Epithelial cell of proximal tubule (primary cell): ENCODE data around the gene POLE. TPM values are rescaled to one million over a fixed set of nuclear protein-coding genes. Genes with fewer than 3 reads are reported as not detected.

Experiments used
- DNase-seq: peaks from one replicate; pipeline ENCODE4 v3.0.0-alpha.2; 2011; ENCODE audit warnings: low read depth
- H3K4me3 ChIP-seq: 2 replicates; pipeline ENCODE4 v1.5.1; 2011; ENCODE audit warnings: low read depth, mild to moderate bottlenecking, low read length
- CTCF ChIP-seq: conservative IDR thresholded peaks from 2 replicates; pipeline ENCODE4 v1.5.1; 2012; ENCODE audit warnings: low read depth, mild to moderate bottlenecking, low read length
- total RNA-seq: library from RNA; depleted of rRNA; stranded (reverse); fragments of >200 nt; gene quantifications from 2 replicates; pipeline ENCODE4 v1.2.3, GENCODE V29; 2015

Gene POLE
- total RNA-seq, 1 donor from 2014 or later = 37.9 TPM

GRCh38 chr12:132653567-132654290 is 33.4 kb downstream of the POLE start:
- DNase-seq = no peak
- no peak for TF ChIP-seq CTCF
- no peak overlapping the region for H3K4me3 ChIP-seq

GRCh38 chr12:132651444-132652100 is 35.6 kb downstream of the POLE start:
- no peak for DNase-seq
- no peak for TF ChIP-seq CTCF
- no peak overlapping the region for H3K4me3 ChIP-seq

- DNase-seq = no peak
- no peak overlapping the region for H3K4me3 ChIP-seq
- TF ChIP-seq CTCF = no peak
These were observed 37.8 kb downstream of the POLE start for GRCh38 chr12:132649226-132649945.

GRCh38 chr12:132648616-132649225 is 38.4 kb downstream of the POLE start:
- TF ChIP-seq CTCF = no peak
- no peak for DNase-seq
- H3K4me3 ChIP-seq = no peak overlapping the region

GRCh38 chr12:132647858-132648257 is 39.3 kb downstream of the POLE start:
- DNase-seq = no peak
- no peak for TF ChIP-seq CTCF
- H3K4me3 ChIP-seq = no peak overlapping the region

GRCh38 chr12:132646850-132647249 is 40.3 kb downstream of the POLE start:
- no peak overlapping the region for H3K4me3 ChIP-seq
- no peak for TF ChIP-seq CTCF
- DNase-seq = no peak
